Neural cell (in vitro differentiated cells): ENCODE data around the gene ZMYM1. TPM values are rescaled to one million over a fixed set of nuclear protein-coding genes. Genes with fewer than 3 reads are reported as not detected.

Source experiments
- H2AFZ ChIP-seq: fragments of 200-600, 300-800 bp; sonication (generic), shearing (Covaris generic); 2 replicates; pipeline ENCODE4 v1.6.0; 2014; ENCODE audit warnings: low read depth, mild to moderate bottlenecking, antibody characterized with exemption, low read length, moderate library complexity
- H3F3A ChIP-seq: fragments of 200-600 bp; shearing (Covaris generic); 2 replicates; pipeline ENCODE4 v1.6.1; 2016; ENCODE audit warnings: mild to moderate bottlenecking, moderate library complexity, mixed read lengths, antibody characterized with exemption, low read length; ENCODE audit not compliant: insufficient read depth, poor library complexity, severe bottlenecking
- H3K27ac ChIP-seq: fragments of 200-600, 300-800 bp; sonication (generic), shearing (Covaris generic); 2 replicates; pipeline ENCODE4 v1.5.1; 2014; ENCODE audit warnings: mild to moderate bottlenecking, low read length, moderate library complexity
- H3K27me3 ChIP-seq: fragments of 300-800, 200-600 bp; sonication (generic), shearing (Covaris generic); 2 replicates; pipeline ENCODE4 v1.6.0; 2014; ENCODE audit warnings: mild to moderate bottlenecking, low read depth, low read length, moderate library complexity; ENCODE audit not compliant: insufficient read depth
- H3K36me3 ChIP-seq: fragments of 300-800, 200-600 bp; sonication (generic), shearing (Covaris generic); 2 replicates; pipeline ENCODE4 v1.5.1; 2014; ENCODE audit warnings: mild to moderate bottlenecking, antibody characterized with exemption, low read length, moderate library complexity; ENCODE audit not compliant: insufficient read depth
- H3K4me2 ChIP-seq: fragments of 300-800, 200-600 bp; sonication (generic), shearing (Covaris generic); 2 replicates; pipeline ENCODE4 v1.6.0; 2014; ENCODE audit warnings: mild to moderate bottlenecking, low read length
- H3K4me3 ChIP-seq: fragments of 300-800, 200-600 bp; sonication (generic), shearing (Covaris generic); 2 replicates; pipeline ENCODE4 v1.5.1; 2014; ENCODE audit warnings: mild to moderate bottlenecking, low read length, moderate library complexity
- H3K79me2 ChIP-seq: fragments of 200-600 bp; shearing (Covaris generic); replicated peaks from 2 replicates; pipeline ENCODE4 v1.6.0; 2014; ENCODE audit warnings: mild to moderate bottlenecking, low read length, moderate library complexity; ENCODE audit not compliant: insufficient read depth
- H3K9ac ChIP-seq: fragments of 300-800, 200-600 bp; sonication (generic), shearing (Covaris generic); 2 replicates; pipeline ENCODE4 v1.6.1; 2016; ENCODE audit warnings: mild to moderate bottlenecking, low read length, mixed read lengths
- H3K9me2 ChIP-seq: fragments of 200-600 bp; shearing (Covaris generic); 2 replicates; pipeline ENCODE4 v1.6.1; 2016; ENCODE audit warnings: mild to moderate bottlenecking, low read length, mixed read lengths; ENCODE audit not compliant: insufficient read depth
- H3K9me3 ChIP-seq: fragments of 200-600, 300-800 bp; sonication (generic), shearing (Covaris generic); 2 replicates; pipeline ENCODE4 v1.6.1; 2016; ENCODE audit warnings: mild to moderate bottlenecking, mixed run types, low read length, moderate library complexity, mixed read lengths
- H4K20me1 ChIP-seq: fragments of 200-600 bp; shearing (Covaris generic); 2 replicates; pipeline ENCODE4 v1.6.1; 2016; ENCODE audit warnings: mild to moderate bottlenecking, mixed run types; ENCODE audit not compliant: insufficient read depth
- CTCF ChIP-seq: fragments of 450-650 bp; IDR thresholded peaks from 2 replicates; pipeline ENCODE4 v1.5.1; 2014; ENCODE audit warnings: antibody characterized with exemption, mild to moderate bottlenecking, moderate library complexity; ENCODE audit not compliant: poor library complexity, severe bottlenecking
- EP300 ChIP-seq: fragments of 450-650 bp; conservative IDR thresholded peaks from 2 replicates; pipeline ENCODE4 v1.6.1; 2014; ENCODE audit warnings: antibody characterized with exemption, mild to moderate bottlenecking, moderate library complexity; ENCODE audit not compliant: poor library complexity, severe bottlenecking
- EZH2 ChIP-seq: fragments of 200-600, 300-800 bp; shearing (Covaris generic), sonication (generic); IDR thresholded peaks from 2 replicates; pipeline ENCODE4 v1.6.1; 2014; ENCODE audit warnings: antibody characterized with exemption, low read length, borderline replicate concordance, mild to moderate bottlenecking; ENCODE audit not compliant: insufficient read depth, poor library complexity, severe bottlenecking
- MXI1 ChIP-seq: fragments of 450-650 bp; conservative IDR thresholded peaks from 2 replicates; pipeline ENCODE4 v1.6.1; 2014; ENCODE audit warnings: antibody characterized with exemption, mild to moderate bottlenecking; ENCODE audit not compliant: poor library complexity, severe bottlenecking
- POLR2AphosphoS5 ChIP-seq: IDR thresholded peaks from 2 replicates; pipeline ENCODE4 v1.6.1; 2012
- RAD21 ChIP-seq: fragments of 450-650 bp; conservative IDR thresholded peaks from 2 replicates; pipeline ENCODE4 v1.6.1; 2014; ENCODE audit warnings: antibody characterized with exemption, mild to moderate bottlenecking, moderate library complexity
- REST ChIP-seq: IDR thresholded peaks from 2 replicates; pipeline ENCODE4 v1.6.1; 2012; ENCODE audit warnings: borderline replicate concordance
- SMC3 ChIP-seq: fragments of 450-650 bp; conservative IDR thresholded peaks from 2 replicates; pipeline ENCODE4 v1.6.1; 2014; ENCODE audit warnings: antibody characterized with exemption, mild to moderate bottlenecking, moderate library complexity; ENCODE audit not compliant: poor library complexity
- TAF1 ChIP-seq: IDR thresholded peaks from 2 replicates; pipeline ENCODE4 v1.6.1; 2012; ENCODE audit warnings: low read depth
- polyA plus RNA-seq: library from polyadenylated mRNA; depleted of rRNA; stranded (reverse); fragments of >200 nt; gene quantifications from 2 replicates; pipeline ENCODE4 v1.2.3, GENCODE V29; 2014

ZMYM1 gene
- polyA plus RNA-seq, 1 donor from 2014 or later = 14.1 TPM

- H3K4me3 ChIP-seq = no peak overlapping the region
These were observed 40.5 kb upstream of the ZMYM1 start for GRCh38 chr1:35038723-35039122.

GRCh38 chr1:35043498-35043897 is 35.7 kb upstream of the ZMYM1 start:
- Histone ChIP-seq H3K27me3 (no peaks in the 10 kb centered on the region), H3K9me3 (no peaks in the 10 kb centered on the region), H2AFZ (no peak overlapping the region), H3K36me3 (no peaks in the 10 kb centered on the region), H3K27ac (no peak overlapping the region), H3K4me3 (no peak overlapping the region), H4K20me1 (no peaks in the 10 kb centered on the region), H3K9me2 (no peaks in the 10 kb centered on the region), H3K4me2 (no peak overlapping the region), H3K9ac (no peak overlapping the region), H3F3A (no peaks in the 10 kb centered on the region), H3K79me2 (no peaks in the 10 kb centered on the region)
- no peak for TF ChIP-seq POLR2AphosphoS5

More at GRCh38 chr1:35038723-35039122, 40.5 kb upstream of the ZMYM1 start:
- H3K4me2 ChIP-seq = no peak overlapping the region
- no peaks in the 10 kb centered on the region for H3F3A ChIP-seq
- no peak overlapping the region for H3K27ac ChIP-seq
- H3K27me3 ChIP-seq = no peaks in the 10 kb centered on the region
- no peaks in the 10 kb centered on the region for H3K79me2 ChIP-seq
- TF ChIP-seq REST = no peak
- no peak for TF ChIP-seq TAF1
- no peak for TF ChIP-seq EP300
- TF ChIP-seq SMC3 = no peak
- TF ChIP-seq MXI1 = no peak
- TF ChIP-seq RAD21 = no peak
- TF ChIP-seq EZH2 = no peak
- no peak for TF ChIP-seq CTCF
- no peak for TF ChIP-seq POLR2AphosphoS5
- H3K9me3 ChIP-seq = no peaks in the 10 kb centered on the region
- no peaks in the 10 kb centered on the region for H3K36me3 ChIP-seq
- no peaks in the 10 kb centered on the region for H4K20me1 ChIP-seq
- H2AFZ ChIP-seq = no peak overlapping the region
- H3K9me2 ChIP-seq = no peaks in the 10 kb centered on the region
- H3K9ac ChIP-seq = no peak overlapping the region

GRCh38 chr1:35044431-35044830 is 34.8 kb upstream of the ZMYM1 start:
- H3K27me3 ChIP-seq = no peaks in the 10 kb centered on the region
- H2AFZ ChIP-seq = no peak overlapping the region
- no peaks in the 10 kb centered on the region for H3K9me3 ChIP-seq
- no peak overlapping the region for H3K4me3 ChIP-seq
- H3K9me2 ChIP-seq = no peaks in the 10 kb centered on the region
- no peak overlapping the region for H3K27ac ChIP-seq
- no peak overlapping the region for H3K9ac ChIP-seq
- no peaks in the 10 kb centered on the region for H3F3A ChIP-seq
- H3K79me2 ChIP-seq = no peaks in the 10 kb centered on the region
- TF ChIP-seq RAD21 (no peak), EZH2 (no peak), SMC3 (no peak), TAF1 (no peak), EP300 (no peak), POLR2AphosphoS5 (no peak), REST (no peak), CTCF (no peak), MXI1 (no peak)
- H3K36me3 ChIP-seq = no peaks in the 10 kb centered on the region
- H3K4me2 ChIP-seq = no peak overlapping the region
- no peaks in the 10 kb centered on the region for H4K20me1 ChIP-seq
